ENCODE results near the gene SULT1A3. TPM values are rescaled to one million over a fixed set of nuclear protein-coding genes. Genes with fewer than 3 reads are reported as not detected.
"Not testable (repeated sequence)": the region's sequence is repeated elsewhere in the genome, so short reads cannot be mapped to it uniquely, and the experiment has no call there.

Gene SULT1A3
- total RNA-seq, 1 donor from 2014 or later, result 33.0 TPM

DNA sequence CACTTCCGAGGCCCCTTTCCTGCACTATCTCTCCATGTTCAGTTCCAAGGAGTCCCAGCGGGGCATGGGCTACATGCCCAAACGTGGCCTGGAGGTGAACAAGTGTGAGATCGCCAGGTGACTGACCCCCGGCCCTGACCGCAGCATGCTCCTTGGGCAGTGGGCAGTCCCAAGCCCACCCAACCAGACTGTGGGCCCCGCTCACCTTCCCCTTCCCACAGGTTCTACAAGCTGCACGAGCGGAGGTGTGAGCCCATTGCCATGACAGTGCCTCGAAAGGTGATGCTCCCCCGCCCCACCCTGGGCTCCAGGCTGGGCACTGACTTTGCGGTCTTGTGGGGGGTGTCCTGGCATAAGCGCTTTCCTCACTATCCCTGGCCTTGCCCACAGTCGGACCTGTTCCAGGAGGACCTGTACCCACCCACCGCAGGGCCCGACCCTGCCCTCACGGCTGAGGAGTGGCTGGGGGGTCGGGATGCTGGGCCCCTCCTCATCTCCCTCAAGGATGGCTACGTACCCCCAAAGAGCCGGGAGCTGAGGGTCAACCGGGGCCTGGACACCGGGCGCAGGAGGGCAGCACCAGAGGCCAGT lies 11.0 kb upstream of the SULT1A3 start:
- Mint-ChIP-seq H3K27me3 (peaks cover 9% of the 10 kb centered on the region), H3K27ac (no peak overlapping the region), H3K9me3 (ENCODE audit: low read depth) (no peaks in the 10 kb centered on the region), H3K4me3 (ENCODE audit: low read depth) (no peak overlapping the region), H3K4me1 (ENCODE audit: low read depth) (no peaks in the 10 kb centered on the region), H3K36me3 (ENCODE audit: insufficient read depth) (no peaks in the 10 kb centered on the region)
- TF ChIP-seq, protein P1, sequence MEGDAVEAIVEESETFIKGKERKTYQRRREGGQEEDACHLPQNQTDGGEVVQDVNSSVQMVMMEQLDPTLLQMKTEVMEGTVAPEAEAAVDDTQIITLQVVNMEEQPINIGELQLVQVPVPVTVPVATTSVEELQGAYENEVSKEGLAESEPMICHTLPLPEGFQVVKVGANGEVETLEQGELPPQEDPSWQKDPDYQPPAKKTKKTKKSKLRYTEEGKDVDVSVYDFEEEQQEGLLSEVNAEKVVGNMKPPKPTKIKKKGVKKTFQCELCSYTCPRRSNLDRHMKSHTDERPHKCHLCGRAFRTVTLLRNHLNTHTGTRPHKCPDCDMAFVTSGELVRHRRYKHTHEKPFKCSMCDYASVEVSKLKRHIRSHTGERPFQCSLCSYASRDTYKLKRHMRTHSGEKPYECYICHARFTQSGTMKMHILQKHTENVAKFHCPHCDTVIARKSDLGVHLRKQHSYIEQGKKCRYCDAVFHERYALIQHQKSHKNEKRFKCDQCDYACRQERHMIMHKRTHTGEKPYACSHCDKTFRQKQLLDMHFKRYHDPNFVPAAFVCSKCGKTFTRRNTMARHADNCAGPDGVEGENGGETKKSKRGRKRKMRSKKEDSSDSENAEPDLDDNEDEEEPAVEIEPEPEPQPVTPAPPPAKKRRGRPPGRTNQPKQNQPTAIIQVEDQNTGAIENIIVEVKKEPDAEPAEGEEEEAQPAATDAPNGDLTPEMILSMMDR (IDR thresholded peaks at IDR 0.05; ENCODE audit: unreplicated experiment), result no peak
- no peak for DNase-seq (ENCODE audit: low spot score, unreplicated experiment)

DNA sequence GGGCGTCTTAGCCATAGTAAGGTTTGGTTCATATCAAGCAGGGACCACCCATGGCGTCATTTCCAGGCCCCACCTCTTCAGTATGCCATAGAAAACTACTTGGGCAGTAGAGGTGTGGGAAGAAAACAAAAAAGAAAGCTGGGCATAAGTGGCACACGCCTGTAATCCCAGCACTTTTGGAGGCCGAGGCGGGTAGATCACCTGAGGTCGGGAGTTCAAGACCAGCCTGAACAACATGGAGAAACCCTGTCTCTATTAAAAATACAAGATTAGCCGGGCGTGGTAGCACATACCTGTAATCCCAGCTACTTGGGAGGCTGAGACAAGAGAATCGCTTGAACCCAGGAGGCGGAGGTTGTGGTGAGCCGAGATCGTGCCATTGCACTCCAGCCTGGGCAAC lies 7.9 kb upstream of the SULT1A3 start:
- not testable (repeated sequence) for H3K4me1 Mint-ChIP-seq (ENCODE audit: low read depth); H3K27ac Mint-ChIP-seq; H3K27me3 Mint-ChIP-seq; H3K36me3 Mint-ChIP-seq (ENCODE audit: insufficient read depth); DNase-seq (ENCODE audit: low spot score, unreplicated experiment); H3K9me3 Mint-ChIP-seq (ENCODE audit: low read depth); H3K4me3 Mint-ChIP-seq (ENCODE audit: low read depth)

DNA sequence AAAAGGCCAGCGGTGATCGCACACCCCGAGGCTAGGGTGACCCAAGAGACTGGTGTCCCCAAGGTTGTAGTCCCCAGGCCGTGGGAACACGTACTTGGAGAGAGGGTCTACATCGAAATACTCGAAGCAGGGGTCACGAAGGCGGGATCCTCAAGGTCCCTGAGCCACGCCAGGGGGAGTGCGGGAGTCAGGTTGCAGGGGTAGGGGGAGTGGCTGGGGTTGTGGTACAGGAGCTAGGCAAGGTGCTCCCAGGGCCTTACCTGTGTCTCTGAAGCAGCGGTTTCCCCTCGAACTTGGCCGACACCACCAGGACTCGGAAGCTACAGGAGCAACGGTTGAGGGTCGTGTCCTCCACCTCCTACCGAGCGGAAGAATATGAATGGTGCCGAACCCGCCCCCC lies 6.0 kb upstream of the SULT1A3 start:
- not testable (repeated sequence) for H3K27me3 Mint-ChIP-seq; H3K4me1 Mint-ChIP-seq (ENCODE audit: low read depth); DNase-seq (ENCODE audit: low spot score, unreplicated experiment); H3K36me3 Mint-ChIP-seq (ENCODE audit: insufficient read depth); H3K9me3 Mint-ChIP-seq (ENCODE audit: low read depth); H3K27ac Mint-ChIP-seq; H3K4me3 Mint-ChIP-seq (ENCODE audit: low read depth)

DNA sequence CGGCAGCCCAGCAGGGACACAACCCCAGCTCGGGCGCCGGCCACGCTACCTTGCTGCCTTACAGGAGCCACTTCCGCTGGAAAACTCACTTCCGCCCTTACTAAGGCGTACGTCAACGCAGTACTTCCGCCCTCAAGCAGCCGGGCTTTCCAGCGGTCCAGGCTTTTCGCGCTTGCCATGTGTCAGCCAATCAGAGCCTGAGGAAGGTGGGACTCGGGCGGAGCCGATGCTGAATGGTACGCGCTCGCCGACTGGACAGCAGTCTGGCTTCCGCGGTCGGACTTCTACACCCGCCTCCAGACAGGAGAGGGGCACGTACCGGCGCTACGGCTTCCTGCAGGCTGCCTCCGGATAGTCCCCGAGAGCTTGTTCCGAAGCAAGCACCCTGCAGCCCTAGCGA lies 5.4 kb upstream of the SULT1A3 start, which contains the start of the genes BOLA2B and SLX1A:
Gene BOLA2B (minus strand): TSS at position 52 of the 400 bp plus-strand sequence. CDS start 71 bp downstream, outside the sequence.
Gene SLX1A (plus strand): TSS at position 261 of the 400 bp plus-strand sequence. CDS start 210 bp downstream, outside the sequence.
- not testable (repeated sequence) for H3K4me3 Mint-ChIP-seq (ENCODE audit: low read depth); DNase-seq (ENCODE audit: low spot score, unreplicated experiment); H3K4me1 Mint-ChIP-seq (ENCODE audit: low read depth); H3K36me3 Mint-ChIP-seq (ENCODE audit: insufficient read depth); H3K27ac Mint-ChIP-seq; H3K27me3 Mint-ChIP-seq; H3K9me3 Mint-ChIP-seq (ENCODE audit: low read depth)

DNA sequence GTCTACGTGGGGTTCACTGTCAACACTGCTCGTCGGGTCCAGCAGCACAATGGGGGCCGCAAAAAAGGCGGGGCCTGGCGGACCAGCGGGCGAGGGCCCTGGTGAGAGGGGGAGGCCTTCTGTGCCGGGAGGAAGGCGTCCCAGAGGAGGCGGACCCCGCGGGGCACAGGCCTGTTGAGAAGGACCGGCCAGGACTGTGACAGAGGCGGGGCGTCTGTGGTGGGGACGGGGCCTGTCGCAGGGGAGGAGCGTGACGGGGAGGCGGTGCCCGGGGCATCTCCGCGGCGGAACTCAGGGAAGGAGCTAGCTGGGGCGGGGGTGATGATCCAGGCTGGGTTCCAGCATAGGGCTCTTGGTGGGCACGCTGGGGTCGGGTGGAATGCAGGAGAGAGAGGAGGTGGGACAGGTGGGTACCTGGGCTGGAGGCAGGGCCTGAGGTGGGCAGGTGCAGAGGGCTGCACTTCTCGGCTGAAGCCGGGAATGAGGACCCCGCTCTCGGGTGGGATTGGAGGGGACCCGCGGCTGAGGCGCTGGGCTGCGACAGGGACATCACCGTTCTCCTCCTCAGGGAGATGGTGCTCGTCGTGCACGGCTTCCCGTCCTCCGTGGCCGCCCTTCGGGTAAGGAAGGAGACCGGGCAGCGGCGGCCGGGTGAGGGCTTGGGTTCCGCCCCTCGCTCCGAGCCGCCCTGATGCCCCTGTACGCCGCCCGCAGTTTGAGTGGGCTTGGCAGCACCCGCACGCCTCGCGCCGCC lies 4.7 kb upstream of the SULT1A3 start:
- H3K9me3 Mint-ChIP-seq (ENCODE audit: low read depth); H3K4me3 Mint-ChIP-seq (ENCODE audit: low read depth); H3K27ac Mint-ChIP-seq; DNase-seq (ENCODE audit: low spot score, unreplicated experiment); H3K4me1 Mint-ChIP-seq (ENCODE audit: low read depth); H3K27me3 Mint-ChIP-seq; H3K36me3 Mint-ChIP-seq (ENCODE audit: insufficient read depth): not testable (repeated sequence)

DNA sequence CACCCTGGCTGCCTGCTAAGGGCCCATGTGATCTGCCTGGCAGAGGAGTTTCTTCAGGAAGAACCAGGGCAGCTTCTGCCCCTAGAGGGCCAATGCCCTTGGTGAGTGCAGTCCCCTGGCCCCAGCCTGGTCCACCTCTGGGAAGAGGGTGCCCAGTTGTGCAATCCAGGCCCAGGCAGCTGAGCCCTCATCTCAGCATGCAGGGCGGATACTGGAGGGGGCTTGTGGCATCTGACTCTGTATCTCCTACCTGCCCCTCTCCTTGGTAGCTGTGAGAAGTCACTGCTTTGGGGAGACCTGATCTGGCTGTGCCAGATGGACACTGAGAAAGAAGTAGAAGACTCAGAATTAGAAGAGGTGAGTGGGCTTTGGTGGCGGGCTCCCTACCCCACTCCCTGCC lies 2.1 kb upstream of the SULT1A3 start:
- DNase-seq (ENCODE audit: low spot score, unreplicated experiment); H3K36me3 Mint-ChIP-seq (ENCODE audit: insufficient read depth); H3K4me3 Mint-ChIP-seq (ENCODE audit: low read depth); H3K4me1 Mint-ChIP-seq (ENCODE audit: low read depth); H3K27ac Mint-ChIP-seq; H3K9me3 Mint-ChIP-seq (ENCODE audit: low read depth); H3K27me3 Mint-ChIP-seq: not testable (repeated sequence)

DNA sequence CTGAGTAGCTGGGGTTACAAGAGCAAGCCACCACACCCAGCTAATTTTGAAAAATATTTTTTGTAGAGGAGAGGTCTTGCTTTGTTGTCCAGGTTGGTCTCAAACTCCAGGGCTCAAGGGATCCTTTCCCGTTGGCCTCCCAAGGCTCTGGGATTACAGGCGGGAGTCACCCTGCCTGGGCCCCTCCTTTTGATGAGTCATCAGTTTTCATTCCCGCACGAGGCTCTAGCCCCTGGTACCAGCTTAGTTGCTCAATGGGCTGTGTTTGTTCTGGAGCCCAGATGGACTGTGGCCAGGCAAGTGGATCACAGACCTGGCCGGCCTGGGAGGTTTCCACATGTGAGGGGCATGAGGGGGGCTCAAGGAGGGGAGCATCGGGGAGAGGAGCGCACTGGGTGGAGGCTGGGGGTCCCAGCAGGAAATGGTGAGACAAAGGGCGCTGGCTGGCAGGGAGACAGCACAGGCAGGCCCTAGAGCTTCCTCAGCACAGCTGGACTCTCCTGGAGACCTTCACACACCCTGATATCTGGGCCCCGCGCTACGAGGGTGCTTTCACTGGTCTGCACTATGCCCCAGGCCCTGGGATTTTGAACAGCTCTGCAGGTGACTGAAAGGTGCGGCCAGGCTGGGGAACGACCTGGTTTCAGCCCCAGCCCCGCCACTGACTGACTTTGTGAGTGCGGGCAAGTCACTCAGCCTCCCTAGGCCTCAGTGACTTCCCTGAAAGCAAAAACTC lies 721 bp downstream of the SULT1A3 start:
- H3K27ac Mint-ChIP-seq; H3K36me3 Mint-ChIP-seq (ENCODE audit: insufficient read depth); H3K27me3 Mint-ChIP-seq; H3K4me1 Mint-ChIP-seq (ENCODE audit: low read depth); H3K4me3 Mint-ChIP-seq (ENCODE audit: low read depth); H3K9me3 Mint-ChIP-seq (ENCODE audit: low read depth); DNase-seq (ENCODE audit: low spot score, unreplicated experiment): not testable (repeated sequence)

DNA sequence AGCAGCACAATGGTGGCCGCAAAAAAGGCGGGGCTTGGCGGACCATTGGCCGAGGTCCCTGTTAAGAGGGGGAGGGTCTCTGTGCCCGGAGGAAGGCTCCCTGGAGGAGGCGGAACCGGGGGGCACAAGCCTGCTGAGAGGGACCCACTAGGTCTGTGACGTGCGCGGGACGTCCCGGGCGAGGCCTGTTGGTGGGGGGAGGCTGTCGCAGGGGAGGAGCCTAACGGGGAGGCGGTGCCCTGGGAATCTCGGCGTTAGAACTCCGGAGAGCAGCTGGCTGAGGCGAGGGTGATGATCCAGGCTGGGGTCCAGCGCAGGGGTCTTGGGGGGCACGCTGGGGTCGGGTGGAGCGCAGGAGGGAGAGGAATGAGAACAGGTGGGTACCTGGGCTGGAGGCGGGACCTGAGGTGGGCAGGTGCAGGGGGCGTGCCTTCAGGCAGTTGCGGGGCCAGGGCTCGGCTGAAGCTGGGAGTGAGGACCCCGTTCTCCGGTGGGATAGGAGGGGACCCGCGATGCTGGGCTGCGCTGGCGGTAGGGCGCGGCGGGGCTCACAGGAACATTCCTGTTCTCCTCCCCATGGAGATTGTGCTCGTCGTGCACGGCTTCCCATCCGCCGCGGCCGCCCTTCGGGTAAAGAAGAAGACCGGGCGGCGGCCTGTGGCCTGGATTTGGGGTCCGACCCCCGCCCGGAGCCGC lies 6.6 kb downstream of the SULT1A3 start:
- H3K27ac Mint-ChIP-seq; H3K27me3 Mint-ChIP-seq; H3K4me3 Mint-ChIP-seq (ENCODE audit: low read depth); H3K36me3 Mint-ChIP-seq (ENCODE audit: insufficient read depth); H3K4me1 Mint-ChIP-seq (ENCODE audit: low read depth); H3K9me3 Mint-ChIP-seq (ENCODE audit: low read depth): not testable (repeated sequence)
- DNase-seq (ENCODE audit: low spot score, unreplicated experiment), result peak; percentile 9

DNA sequence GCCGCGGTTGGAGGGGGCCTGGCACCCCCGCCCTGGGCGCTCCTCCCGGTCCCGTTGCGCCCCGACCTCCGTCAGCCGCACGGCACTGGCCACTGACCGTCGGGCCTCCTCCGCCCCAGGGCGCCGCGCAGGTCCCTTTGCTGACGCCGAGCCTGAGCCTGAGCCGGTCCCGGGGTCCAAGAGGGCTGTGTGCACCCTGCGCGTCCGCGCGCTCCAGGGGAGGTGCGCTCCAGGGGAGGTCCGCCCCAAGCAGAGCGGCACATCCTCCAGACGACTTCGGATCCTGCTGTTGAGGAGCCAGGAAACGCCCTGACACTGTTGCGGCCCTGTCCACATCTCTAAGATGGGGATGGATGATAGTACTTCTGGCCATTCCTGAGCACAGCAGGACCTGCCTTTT lies 7.2 kb downstream of the SULT1A3 start:
- H3K4me3 Mint-ChIP-seq (ENCODE audit: low read depth); H3K36me3 Mint-ChIP-seq (ENCODE audit: insufficient read depth); H3K27me3 Mint-ChIP-seq: not testable (repeated sequence)

DNA sequence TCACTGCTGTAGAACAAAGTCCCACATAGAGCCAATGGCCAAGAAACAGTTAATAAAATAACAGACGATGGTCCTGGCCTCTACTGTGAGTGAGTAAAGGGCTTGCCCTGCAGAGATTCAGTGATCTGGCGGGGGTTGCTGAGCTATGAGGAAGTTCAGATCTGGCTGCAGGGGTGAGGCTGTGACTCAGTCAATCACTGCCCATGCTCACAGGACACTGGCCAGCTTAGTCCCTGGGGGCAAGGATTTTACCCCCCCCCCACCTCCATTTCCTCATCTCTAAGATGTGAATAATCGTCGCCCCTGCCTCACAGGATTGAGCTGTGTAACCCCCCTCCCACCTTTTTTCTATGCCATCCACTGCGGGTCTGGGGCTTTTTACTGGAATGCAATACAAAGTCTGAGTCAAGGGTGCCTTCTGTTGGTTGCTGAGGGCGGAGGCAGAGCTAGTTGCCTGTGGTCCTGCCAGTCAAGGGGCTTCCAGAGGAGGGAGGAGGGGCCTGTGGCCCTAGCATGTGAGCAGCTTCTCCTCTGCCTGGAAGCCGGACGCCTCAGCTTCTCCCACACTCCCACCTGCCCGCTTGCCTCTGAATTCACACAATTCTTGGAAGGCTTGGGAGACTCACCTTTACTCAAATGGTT lies 8.1 kb downstream of the SULT1A3 start:
- H3K9me3 Mint-ChIP-seq (ENCODE audit: low read depth); H3K27me3 Mint-ChIP-seq; DNase-seq (ENCODE audit: low spot score, unreplicated experiment); H3K4me1 Mint-ChIP-seq (ENCODE audit: low read depth); H3K4me3 Mint-ChIP-seq (ENCODE audit: low read depth); H3K27ac Mint-ChIP-seq; H3K36me3 Mint-ChIP-seq (ENCODE audit: insufficient read depth): not testable (repeated sequence)

More for the DNA sequence above, 7.2 kb downstream of the SULT1A3 start:
- H3K4me1 Mint-ChIP-seq (ENCODE audit: low read depth); H3K9me3 Mint-ChIP-seq (ENCODE audit: low read depth); H3K27ac Mint-ChIP-seq; DNase-seq (ENCODE audit: low spot score, unreplicated experiment): not testable (repeated sequence)

DNA sequence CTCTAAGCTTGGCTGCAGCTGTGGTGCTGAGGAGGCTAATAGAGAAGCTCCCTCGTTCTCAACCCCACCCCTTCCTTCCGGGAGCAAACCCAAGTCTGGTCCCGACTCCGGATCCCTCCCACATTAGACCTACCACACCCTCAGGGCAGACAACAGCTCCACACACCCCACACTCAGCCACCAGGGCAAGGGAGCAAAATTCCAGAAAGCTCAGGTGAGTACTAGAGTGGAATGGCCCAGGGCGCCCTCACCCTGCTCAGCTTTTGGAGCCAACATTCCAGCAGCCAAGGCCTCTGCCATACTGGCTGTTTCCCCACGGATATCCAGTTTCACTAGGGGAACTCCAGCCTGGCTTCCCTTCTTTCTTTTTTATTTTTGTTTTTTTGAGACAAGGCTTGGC lies 10.0 kb downstream of the SULT1A3 start:
- DNase-seq (ENCODE audit: low spot score, unreplicated experiment); H3K4me3 Mint-ChIP-seq (ENCODE audit: low read depth); H3K36me3 Mint-ChIP-seq (ENCODE audit: insufficient read depth); H3K27ac Mint-ChIP-seq; H3K9me3 Mint-ChIP-seq (ENCODE audit: low read depth); H3K4me1 Mint-ChIP-seq (ENCODE audit: low read depth); H3K27me3 Mint-ChIP-seq: not testable (repeated sequence)
